Endothelial cell of umbilical vein (primary cell): ENCODE results near the gene PHAF1.

Experiments
- CTCF ChIP-seq, 2 donors: IDR thresholded peaks; 1 replicate in 1 of 2; 2 replicates in 1 of 2; pipeline ENCODE4 v1.5.1; 2011; ENCODE audit warnings: low read length in 2 of 2, mild to moderate bottlenecking in 2 of 2, moderate library complexity in 2 of 2, control low read depth in 1 of 2, inconsistent platforms in 1 of 2, low read depth in 1 of 2; ENCODE audit not compliant: insufficient read depth in 1 of 2; ENCODE audit errors: extremely low read depth in 1 of 2
- POLR2A ChIP-seq: IDR thresholded peaks from 2 replicates; pipeline ENCODE4 v1.6.1; 2012; ENCODE audit warnings: low read depth, mild to moderate bottlenecking, control low read depth, low read length
- POLR2AphosphoS5 ChIP-seq: IDR thresholded peaks from 2 replicates; pipeline ENCODE4 v1.6.1; 2012; ENCODE audit warnings: low read depth, mild to moderate bottlenecking, control low read depth, low read length, moderate library complexity; ENCODE audit not compliant: insufficient read depth

DNA sequence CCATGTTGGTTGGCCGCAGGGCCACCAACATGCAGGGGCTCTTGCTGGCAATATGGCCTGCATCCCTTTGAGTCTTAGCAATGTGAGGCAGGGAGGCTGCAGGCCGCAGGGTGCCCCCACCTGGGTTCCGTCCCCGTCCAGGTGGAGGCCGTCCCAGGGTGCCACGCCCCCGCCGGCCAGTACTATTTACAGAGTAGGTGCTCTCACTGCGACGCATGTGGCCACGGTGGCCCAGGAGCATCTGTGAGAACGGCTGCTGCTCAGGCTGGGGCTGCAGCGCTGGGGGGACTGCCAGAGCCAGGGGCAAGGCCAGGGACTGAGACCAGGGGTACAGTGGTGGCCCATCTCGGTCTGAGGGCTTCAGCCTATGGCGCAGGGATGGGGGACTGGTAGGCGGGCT, 70.4 kb downstream of the PHAF1 start:
- no peak for TF ChIP-seq CTCF (IDR thresholded peaks at IDR 0.05; ENCODE audit: extremely low read depth in 1 of 2, insufficient read depth in 1 of 2, low read depth in 1 of 2, low read length in 2 of 2)
- no peak for TF ChIP-seq POLR2A
- TF ChIP-seq POLR2AphosphoS5 = no peak
